ENCODE results near the gene LPCAT4.

DNA sequence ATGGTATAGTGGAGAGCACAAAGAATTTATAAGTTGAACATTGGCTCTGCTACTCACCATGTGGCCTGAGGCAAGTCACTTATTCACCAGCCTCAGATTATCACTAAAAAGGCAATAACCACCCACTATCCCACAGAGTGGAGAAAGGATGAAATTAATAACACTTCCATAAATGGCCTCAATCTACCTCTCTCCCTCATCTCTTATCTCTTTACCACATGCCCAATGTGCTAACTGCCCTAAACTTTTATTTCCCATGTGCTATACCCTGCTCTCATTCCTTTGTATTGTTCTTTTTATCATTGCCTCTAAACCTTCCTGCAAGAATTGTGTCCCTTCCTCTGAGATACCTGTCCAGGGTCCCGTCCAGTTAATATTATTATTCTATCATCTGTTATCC lies 55.4 kb downstream of the LPCAT4 start:
- no peak for TF ChIP-seq POLR2A (IDR thresholded peaks at IDR 0.05)
- TF ChIP-seq, protein P1, sequence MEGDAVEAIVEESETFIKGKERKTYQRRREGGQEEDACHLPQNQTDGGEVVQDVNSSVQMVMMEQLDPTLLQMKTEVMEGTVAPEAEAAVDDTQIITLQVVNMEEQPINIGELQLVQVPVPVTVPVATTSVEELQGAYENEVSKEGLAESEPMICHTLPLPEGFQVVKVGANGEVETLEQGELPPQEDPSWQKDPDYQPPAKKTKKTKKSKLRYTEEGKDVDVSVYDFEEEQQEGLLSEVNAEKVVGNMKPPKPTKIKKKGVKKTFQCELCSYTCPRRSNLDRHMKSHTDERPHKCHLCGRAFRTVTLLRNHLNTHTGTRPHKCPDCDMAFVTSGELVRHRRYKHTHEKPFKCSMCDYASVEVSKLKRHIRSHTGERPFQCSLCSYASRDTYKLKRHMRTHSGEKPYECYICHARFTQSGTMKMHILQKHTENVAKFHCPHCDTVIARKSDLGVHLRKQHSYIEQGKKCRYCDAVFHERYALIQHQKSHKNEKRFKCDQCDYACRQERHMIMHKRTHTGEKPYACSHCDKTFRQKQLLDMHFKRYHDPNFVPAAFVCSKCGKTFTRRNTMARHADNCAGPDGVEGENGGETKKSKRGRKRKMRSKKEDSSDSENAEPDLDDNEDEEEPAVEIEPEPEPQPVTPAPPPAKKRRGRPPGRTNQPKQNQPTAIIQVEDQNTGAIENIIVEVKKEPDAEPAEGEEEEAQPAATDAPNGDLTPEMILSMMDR (IDR thresholded peaks at IDR 0.05) = no peak
- TF ChIP-seq EP300 (IDR thresholded peaks at IDR 0.05) = no peak
- no peak for TF ChIP-seq POLR2AphosphoS5 (IDR thresholded peaks at IDR 0.05)

Measured in upper lobe of left lung (tissue), 4 donors.